DMS79 (cell line): Measurements from ENCODE around the gene ANO2.

ENCODE experiments used
- DNase-seq: peaks from one replicate; lab custom pipeline; 2025; lab: John Stamatoyannopoulos, UW

The ANO2 gene

DNA sequence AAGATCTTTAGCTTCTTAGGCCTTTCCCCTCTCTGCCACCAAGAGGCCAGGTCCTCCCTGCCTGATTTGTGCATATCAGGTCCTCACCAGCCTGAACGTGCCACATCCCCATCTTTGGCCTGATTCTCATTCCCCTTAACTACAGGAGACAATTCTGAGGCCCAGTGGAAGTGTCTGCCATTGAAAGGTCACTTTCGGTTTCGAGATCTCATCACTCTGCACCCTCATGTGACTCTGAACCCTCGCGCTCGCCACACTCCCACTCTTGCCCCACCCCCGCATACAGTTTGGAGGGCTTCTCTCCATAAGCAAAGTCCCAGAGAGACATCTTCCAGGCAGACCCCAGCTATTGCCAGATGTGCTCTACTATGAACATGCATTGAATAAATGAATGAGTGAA lies 324.2 kb downstream of the ANO2 start:
- no peak for DNase-seq

DNA sequence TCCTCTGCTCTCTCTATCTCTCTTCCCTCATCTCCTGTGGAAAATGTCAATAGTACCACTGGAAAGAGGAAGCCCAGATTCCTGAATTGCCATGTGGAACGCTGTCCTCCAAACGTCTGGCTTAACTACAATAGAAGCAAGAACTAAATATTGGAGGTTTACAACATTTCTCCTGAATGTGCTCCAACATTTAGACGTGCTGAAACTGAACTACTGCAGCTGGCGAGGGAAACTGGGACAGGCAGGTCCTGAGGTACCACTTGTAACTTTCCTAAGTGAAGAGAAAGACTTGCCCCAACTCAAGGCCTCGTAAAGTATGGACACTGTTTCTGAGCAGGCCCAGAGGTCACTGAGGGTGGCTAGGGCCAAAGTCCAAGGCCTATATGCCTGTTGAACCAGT lies 325.4 kb downstream of the ANO2 start:
- DNase-seq, result no peak

DNA sequence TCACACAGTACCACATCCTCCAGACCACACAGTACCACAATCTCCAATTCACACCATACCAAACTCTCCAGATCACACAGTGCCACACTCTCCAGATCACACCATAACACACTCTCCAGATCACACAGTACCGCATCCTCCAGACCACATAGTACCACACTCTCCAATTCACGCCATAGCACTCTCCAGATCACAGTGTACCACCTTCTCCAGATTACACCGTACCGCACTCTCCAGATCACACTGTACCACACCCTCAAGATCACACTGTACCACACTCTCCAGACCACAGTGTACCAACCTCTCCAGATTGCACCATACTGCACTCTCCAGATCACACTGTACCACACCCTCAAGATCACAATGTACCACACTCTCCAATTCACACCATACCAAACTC lies 328.2 kb downstream of the ANO2 start:
- DNase-seq, result no peak

DNA sequence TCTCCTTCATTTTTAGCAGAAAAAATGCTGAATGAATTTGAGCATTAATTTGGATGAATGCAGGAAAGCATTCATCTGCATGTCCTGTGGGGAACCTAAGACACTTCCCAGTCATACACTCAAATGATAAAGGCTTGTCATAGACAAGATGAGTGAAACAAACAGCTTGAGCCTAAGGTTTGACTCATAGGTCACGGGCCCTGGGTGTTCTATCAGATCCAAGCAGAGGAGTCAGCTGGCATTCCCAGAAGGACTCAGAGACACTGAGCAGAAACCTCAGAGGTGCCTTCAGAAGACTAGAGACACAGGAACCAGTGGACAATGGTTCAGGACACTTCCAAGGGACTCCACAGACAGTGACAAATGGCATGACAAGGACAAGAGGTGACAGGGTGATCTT lies 329.3 kb downstream of the ANO2 start:
- DNase-seq, result no peak

DNA sequence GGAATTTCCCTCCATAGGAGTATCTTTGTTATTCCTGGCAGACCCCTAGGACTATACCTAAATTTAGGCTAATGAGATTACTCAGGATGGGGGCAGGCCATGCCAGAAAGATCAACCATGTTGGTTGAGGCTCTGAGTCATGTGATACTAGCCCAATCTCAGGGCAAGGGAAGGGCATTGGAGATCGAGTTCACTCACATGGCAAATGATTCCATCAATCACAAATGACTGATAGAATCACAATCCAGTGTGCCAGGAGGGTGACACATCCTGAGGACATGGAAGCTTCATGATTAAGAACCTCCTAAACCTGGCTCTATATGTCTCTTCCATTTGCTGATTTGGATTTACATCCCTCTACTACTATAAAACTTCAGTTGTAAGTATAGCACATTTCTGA lies 330.8 kb downstream of the ANO2 start:
- no peak for DNase-seq

DNA sequence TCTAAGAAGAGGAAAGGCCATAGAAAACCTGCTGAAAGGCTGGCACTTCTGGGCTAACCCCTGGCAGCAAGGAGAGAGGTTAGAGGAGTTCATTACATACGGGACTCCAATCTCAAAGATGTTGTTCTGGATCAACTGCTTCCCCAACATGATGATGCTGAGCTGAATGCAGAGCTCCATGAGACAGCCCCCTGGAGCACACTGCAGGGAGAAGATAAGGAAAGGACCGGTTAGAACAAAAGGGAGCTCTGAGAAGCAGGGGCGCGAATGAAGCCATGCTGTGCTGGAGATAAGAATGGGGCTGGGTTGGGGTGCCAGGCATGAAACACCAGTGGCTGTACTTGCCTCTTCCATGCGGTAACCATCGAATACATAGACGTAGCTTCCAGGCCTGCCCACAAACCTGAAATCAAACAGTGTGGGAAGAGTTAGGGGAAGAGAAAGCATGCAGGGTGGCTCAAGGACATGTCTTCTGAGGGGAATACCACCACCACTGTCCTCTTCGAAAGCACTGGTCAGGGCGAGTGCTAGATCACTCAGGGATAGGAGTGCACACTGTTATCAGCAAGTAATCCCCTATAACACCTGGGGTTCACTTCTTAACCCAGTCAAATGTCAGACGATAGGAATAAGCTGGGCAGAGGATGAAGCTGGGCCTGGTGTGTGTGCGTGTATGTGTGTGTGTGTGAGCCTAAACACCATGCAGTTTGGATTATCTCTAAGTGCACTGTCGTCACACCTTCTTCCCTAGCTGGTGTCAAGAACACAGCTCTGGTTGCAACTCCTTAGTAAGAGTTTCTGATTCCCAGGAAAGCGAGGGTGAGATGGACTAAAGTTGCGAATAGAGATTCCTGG lies 332.3 kb downstream of the ANO2 start:
- DNase-seq, result no peak

DNA sequence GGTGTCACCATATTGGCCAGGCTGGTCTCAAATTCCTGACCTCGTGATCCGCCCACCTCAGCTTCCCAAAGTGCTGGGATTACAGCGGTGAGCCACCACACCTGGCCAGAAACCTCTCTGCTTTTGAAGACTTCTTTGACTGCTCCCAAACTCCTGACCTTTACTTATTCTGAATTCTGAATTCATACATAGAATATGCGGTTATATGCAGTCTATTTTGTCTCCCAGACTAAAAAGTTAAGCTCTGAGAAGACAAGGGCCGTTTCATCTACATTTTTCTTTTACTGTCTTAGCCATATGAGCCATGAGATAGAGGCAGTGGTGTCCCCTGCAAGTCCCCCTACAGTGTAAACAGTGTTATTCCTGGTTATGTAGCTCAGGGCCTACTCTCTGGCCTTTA lies 333.9 kb downstream of the ANO2 start:
- no peak for DNase-seq

DNA sequence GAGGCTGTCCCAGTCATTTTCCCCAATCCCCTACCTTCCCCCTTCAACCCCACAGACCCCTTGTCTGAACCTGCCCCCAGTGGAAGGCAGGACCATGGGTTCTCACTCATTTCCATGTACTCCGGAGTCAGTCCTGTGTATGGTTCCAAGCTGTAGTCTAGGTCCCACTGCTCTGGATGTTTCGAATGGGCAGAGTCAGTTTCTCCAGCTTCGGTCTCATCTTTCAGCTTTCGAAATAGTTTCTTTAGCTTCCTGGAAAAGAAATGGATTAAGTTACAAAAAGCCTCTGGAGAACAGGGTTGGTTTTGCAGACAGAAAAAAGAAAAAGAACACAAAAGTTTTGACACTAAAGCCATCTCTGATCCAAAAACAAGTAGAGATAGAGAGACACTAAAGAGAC lies 345.7 kb downstream of the ANO2 start:
- DNase-seq, result no peak

DNA sequence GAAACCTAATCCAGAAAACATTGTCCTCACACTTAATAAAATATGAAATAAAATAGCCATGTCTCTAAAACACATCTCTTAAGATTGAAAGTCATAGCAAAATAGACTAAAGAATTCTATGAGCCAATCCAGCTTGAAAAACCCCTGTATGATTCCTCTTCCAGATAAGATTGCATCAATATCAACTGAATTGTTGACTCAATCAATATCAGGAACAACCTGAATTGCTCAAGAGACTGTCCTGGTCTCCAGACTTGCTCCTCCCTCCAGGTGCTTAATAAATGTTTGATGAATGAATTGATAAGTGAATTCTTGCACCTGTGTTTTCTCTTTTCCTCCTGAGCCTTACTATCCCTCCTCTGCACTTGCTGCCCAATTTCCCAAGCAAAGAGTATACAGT lies 351.1 kb downstream of the ANO2 start:
- no peak for DNase-seq

DNA sequence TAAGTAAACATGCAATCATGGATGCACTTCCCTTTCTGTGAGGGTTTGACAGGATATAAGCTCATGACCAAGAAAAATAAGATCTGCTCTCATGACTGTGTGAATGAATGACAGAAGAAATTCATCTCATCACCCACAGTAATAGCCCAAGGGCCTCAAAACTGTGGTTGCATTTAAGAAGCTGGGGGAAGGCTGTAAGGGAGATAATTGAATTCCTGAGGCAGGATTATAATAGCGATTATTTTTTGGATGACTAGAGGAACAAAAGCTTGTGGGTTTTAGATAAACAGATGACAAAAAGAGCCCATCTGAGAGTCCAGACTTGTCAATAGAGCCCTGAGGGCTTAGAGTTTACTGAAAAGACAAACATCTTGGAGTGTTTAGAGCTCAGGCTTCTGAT lies 352.0 kb downstream of the ANO2 start:
- no peak for DNase-seq

DNA sequence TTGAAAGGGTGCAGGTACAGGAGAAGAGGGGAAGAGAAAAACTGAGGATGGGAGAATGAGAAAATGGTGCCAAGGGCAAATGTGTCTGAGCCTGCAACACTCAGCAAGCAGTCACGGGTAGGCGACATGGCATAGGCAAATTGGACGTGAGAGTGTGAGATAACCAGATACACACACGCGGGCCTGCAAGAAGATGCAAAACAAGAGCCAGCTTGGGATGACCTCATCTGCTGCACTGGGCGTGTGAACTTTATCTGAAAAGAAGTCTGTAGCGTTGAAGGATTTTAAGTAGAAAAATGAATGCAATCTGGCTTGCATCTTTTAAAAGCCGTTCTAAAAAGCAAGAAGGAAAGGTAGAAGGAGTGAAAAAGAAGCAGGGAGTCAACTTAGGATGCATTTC lies 352.7 kb downstream of the ANO2 start:
- DNase-seq, result no peak

DNA sequence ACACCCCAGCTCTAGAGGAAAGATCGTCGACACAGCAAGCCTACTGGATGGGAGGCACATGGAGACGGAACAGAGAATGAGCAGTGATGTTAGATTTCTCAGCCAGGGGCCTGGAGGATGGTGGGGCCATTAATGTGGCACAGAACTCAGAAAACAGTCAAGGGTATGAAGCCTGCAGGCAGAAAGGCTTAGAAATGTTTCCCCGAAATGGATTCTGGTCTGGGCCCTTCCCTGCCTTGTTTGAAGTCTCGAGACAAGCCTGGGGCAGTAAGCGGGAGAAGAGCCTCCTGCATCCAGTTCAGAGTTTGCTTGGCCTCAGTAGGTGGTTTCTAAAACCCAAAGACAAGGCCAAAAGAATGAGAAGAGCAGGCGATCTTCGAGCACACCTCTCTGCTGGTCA lies 354.7 kb downstream of the ANO2 start:
- no peak for DNase-seq

DNA sequence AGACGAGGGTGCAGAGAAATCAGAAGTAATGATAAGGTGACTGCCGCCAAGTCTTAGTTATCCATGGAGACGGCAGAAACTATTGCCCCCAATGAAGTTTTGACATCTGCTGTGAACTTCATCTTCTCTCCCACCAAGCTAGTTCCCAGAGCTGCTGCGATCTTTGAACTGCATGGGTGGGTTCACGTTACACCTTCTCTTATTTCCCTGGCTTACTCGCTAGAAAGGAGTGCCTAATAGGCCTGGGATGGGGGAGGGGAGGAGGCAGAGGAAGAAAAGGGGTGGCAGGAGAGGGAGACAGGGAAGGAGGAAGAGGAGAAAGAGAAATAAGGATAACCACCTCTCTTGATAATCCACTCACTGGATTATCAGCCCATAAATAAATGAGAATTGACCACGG lies 356.0 kb downstream of the ANO2 start:
- no peak for DNase-seq

DNA sequence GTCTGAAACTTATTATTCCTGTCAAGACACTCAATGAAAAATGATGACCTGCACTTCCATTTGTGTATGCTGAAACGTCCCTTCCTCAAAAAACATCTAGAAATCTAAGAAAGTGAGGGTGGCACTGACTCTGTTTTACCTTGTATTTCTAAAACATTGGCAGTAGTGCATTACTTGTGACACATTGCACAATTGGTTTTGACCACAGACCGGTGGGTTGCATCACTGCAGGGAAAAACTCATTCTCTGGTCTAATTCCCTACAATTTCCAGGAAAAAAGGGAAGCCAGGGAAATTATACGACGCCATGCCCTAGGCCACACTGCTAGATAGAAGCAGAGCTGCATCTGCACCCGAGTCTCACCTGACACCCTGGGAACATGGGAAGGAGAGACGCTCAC lies 356.5 kb downstream of the ANO2 start:
- DNase-seq, result no peak

DNA sequence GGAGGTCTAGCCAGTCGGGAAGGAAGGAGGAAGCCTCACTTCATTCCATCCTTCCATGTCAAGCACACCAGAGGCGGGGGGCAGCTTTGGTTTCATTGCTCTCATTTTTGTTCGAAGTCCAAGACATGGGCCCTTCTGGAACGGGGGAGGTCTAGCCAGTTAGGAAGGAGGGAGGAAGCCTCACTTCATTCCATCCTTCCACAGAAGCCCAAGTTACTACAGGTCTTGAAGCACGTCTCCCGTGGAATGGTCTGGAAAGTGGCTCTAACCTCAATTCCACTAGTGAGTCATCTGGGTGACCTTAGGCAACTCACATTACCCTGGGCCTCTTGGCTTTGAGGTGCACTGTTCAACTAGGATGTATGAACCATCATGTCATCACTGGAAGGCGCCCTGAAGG lies 356.9 kb downstream of the ANO2 start:
- DNase-seq, result no peak

DNA sequence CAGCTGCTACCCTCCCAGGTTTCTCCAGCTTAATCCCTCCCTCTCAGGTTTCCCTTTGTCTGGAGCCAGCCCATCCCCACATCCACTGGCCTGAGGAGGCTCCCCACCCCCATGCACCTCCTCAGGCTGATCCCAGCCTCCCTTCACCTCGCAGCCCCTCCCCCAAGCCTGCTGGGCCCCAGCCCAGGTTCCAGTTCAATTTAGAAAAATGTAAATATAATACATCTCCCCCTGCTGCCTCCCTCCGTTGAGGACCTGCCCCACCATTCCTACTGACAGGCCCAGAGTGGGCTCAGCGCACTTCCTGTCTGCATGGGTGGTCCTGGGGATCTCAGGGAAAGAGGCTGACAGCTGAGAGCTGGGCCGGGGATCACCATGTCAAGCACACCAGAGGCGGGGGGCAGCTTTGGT lies 357.3 kb downstream of the ANO2 start:
- DNase-seq, result no peak

DNA sequence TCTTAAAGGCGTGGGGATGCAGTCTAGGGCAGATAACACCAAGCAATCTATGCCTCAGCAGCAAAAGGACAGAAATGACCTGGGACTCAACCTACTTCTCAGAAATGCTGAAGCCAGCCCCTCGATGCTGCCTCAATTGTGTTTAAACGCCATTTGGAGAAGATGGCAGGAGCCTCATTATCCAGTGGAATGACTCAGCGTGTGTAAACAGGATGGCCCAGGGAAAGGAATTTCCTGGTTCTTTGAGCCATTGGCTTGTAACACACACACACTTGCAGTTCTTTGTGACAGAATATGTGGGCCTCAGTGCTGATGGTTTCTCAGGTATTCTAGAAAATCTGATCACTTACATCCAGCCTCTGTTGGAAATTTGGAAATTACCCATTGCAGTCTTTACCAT lies 358.9 kb downstream of the ANO2 start:
- no peak for DNase-seq

DNA sequence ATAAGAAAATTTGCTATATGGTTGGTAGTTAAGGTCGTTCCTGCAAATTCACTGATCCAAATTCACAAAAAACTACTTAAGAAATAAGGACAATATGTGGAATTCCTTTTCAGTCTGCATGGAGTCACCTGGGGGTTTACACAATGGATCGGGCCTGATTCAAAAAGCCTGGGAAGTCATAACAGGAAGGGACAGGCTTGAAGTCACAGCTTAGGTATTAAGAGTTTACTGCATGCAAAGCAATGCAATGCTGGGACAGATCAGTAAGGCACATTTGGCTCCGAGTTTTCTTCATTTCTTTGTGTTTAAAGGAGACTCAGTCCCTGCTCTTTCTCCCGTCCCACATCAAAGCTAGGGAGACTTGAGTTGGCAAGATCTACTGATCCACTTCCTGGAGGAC lies 359.9 kb downstream of the ANO2 start:
- no peak for DNase-seq

DNA sequence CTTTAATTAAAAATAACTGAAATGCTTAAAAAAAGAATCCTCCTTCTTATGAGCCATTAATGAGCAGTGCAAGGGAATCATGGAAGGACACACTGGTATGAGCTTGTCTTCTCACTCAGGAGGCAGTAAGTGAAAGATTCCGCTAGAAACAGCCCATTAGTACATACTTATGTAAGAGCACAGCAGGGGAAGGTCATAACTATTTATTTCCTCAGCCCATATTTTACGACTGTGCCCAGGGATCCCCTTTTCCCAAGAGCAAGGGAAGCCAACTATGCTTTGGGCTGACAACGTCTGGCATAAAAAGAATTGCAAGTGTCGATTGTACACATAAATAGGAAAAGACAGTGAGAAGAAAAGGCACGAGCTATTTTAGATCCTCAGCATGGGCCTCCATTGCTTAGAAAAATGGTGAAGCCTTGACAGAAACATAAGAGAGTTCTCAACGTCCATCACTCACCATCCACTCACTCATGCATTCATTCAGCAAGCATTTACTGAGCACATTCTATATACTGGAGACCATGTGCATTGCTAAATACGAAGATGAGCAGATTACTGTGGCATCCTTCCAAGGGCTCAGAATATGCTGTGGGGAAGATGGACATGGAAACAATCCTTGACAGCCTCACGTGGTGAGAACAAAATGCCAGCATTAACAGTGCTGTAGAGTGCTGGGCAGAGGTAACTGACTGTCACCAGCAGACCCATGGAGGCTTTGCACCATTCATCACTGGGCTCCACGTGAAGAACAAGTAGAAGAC lies 360.5 kb downstream of the ANO2 start:
- no peak for DNase-seq

DNA sequence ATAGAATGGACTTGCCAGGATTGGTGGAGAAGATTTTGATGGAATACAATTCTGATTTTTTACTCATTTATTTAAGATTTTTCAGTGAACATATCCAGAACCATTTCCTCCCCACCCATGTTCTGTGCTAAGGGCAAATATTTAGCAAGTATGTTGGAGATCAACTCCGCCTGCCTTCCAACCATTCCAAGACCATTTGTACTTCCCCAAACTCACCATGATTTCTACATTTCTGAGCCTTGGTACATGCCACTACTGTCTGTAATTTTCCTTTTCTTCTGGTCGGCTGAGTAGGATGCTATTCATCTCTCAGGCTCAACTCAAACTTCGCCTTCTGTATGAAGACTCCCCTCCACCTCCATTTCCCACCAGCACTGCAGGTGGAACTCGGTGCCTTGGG lies 362.5 kb downstream of the ANO2 start:
- DNase-seq, result no peak

DNA sequence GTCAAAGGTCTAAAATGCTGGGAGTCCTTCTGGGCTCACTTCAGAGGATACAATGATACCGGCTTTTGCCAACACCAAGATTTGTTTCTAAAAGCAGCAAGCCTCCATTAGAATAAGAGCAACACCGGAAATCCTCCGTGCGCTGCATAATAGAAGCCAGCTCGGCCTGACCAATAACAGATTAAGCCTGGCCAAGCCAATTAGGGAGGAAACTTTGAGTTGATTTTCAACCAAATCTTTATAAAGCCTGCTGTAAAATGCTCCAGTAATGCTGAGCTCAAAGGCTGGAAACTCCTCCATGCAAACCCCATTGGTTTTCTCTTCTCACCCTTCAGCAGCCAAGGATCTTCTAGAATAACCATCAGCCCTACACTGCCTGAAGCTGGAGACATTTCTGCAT lies 363.0 kb downstream of the ANO2 start:
- peak; percentile 15 for DNase-seq

DNA sequence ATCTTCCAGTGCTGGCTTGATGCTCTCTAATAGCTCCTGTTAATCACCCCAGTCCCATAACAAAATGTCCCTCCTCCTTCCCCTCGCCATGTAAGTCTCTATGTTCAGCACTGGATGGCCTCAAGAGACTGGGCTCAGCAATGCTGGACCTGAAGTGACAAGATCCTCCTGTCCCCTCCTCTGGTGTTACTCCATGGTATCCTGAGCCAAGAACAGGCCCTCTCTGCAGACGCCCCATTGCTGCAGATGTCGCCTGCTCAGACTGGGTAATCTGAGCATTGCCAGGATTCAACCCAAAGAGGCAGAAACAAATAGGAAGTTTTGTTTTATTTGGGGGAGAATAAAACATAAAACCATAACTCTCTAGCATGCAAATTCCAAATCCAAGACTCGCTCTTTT lies 363.4 kb downstream of the ANO2 start:
- DNase-seq, result no peak

DNA sequence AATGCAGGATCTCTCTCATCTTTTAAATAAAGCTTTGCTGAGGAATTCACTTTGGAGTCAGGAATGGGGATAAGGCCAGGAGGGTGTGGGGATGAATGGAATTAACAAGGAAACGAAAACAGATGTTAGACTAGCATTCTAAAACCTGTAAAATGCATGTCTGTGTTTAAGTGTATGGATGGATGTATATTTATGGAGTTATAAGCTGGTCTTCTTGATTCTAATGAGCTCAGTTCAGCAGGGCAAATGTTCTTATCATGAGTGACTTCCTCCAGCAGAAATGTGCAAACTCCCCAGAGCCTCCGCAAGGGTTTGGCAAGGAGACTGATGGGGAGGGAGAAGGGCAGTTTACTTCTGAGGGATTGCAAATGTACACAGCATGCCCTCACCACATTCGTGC lies 364.0 kb downstream of the ANO2 start:
- DNase-seq, result no peak

DNA sequence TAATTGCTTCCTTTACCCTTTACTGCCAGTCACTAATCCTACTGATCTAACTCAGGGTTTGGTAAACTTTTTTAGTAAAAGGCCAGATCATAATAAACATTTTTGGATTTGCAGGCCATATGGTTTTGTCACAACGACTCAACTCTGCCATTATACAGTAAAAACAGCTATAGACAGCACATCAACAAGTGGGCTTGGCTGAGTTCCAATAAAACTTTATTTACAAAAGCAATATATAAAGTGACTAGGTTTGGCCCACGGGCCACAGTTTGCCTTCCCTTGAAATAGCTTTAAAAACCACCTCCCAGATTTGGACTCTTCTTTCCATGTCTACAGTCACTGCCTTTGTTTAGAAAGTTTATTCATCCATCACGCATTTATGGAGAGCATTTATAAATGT lies 366.3 kb downstream of the ANO2 start:
- no peak for DNase-seq
